A673 (cell line): ENCODE measurements around the gene ACSL6.

Source experiments
- CTCF ChIP-seq: fragments of 300-800, 200-600 bp; sonication (generic); conservative IDR thresholded peaks from 2 replicates; pipeline ENCODE4 v1.5.1; 2017; ENCODE audit warnings: low read depth, mild to moderate bottlenecking, antibody characterized with exemption, low read length, moderate library complexity, mixed read lengths
- EZH2 ChIP-seq: fragments of 200-600 bp; sonication (generic); IDR thresholded peaks from 2 replicates; pipeline ENCODE4 v1.6.1; 2017; ENCODE audit warnings: borderline replicate concordance, low read depth, mild to moderate bottlenecking, mixed read lengths, antibody characterized with exemption, low read length; ENCODE audit not compliant: poor library complexity, severe bottlenecking

GRCh38 chr5:132013711-132014110, 2.3 kb upstream of the ACSL6 start:
- TF ChIP-seq CTCF (no peak), EZH2 (no peak)
